Hepatocyte (in vitro differentiated cells): ENCODE results near the gene IPP.

Experiments used
- CTCF ChIP-seq: fragments of 200-600 bp; sonication (generic); IDR thresholded peaks from 2 replicates; pipeline ENCODE4 v1.5.1; 2016; ENCODE audit warnings: antibody characterized with exemption, mild to moderate bottlenecking; ENCODE audit not compliant: poor library complexity
- EZH2 ChIP-seq: fragments of 200-600 bp; sonication (generic); IDR thresholded peaks from 2 replicates; pipeline ENCODE4 v1.6.1; 2016; ENCODE audit warnings: antibody characterized with exemption, mild to moderate bottlenecking, borderline replicate concordance

- no peak for TF ChIP-seq CTCF
- no peak for TF ChIP-seq EZH2
Observed at GRCh38 chr1:45718289-45718688, 32.2 kb downstream of the IPP start.
